ENCODE measurements around the gene CDC26. TPM values are rescaled to one million over a fixed set of nuclear protein-coding genes. Genes with fewer than 3 reads are reported as not detected.
"Not testable (repeated sequence)": the region's sequence is repeated elsewhere in the genome, so short reads cannot be mapped to it uniquely, and the experiment has no call there.

The CDC26 gene
- total and polyA plus RNA-seq, 2 experiments from 2014 or later, result 21.6 to 67.2 TPM

DNA sequence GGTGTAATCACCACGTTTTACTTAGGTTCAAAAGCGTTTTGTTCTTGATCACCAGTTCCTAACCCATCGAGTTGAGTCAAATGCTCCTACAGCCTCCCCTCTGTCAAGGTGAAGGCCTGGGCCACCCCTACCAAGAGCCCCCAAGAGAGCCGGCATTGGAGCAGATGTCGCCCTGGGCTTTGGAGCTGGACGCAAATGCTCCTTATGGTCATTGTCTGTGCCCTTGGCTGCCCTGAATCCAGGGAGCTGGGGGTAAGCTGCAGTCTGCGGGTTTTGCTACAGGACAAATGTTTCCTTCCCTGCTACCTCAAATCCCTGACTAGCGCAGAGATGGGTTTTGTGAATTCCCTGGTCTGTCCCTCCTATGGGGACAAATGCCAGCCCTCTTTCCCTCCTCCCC lies 22.9 kb upstream of the CDC26 start:
- Histone ChIP-seq H3K9ac (no peak overlapping the region), H3K4me1 (ENCODE audit: insufficient read depth) (peaks cover 8% of the 10 kb centered on the region), H3K36me3 (ENCODE audit: low read depth) (no peaks in the 10 kb centered on the region), H2AFZ (no peak overlapping the region), H3K9me3 (ENCODE audit: low read depth) (no peaks in the 10 kb centered on the region), H3K4me2 (ENCODE audit: unreplicated experiment) (no peak overlapping the region), H3K27ac (no peak overlapping the region), H4K20me1 (ENCODE audit: insufficient read depth) (no peaks in the 10 kb centered on the region), H3K27me3 (replicated peaks; ENCODE audit: insufficient read depth) (no peaks in the 10 kb centered on the region), H3K79me2 (ENCODE audit: insufficient read depth) (no peaks in the 10 kb centered on the region), H3K9me2 (ENCODE audit: insufficient read depth) (no peaks in the 10 kb centered on the region), H3F3A (ENCODE audit: insufficient read depth) (peaks cover 7% of the 10 kb centered on the region), H3K4me3 (no peak overlapping the region)
- 79 to 81% methylated on average over 8 of the region's 8 CpGs for WGBS, 2 experiments (ENCODE audit: low coverage in 1 of 2, low lambda C conversion rate in 2 of 2, missing lambda C conversion rate in 2 of 2)
- TF ChIP-seq EZH2 (IDR thresholded peaks at IDR 0.05; ENCODE audit: insufficient read depth, poor library complexity, severe bottlenecking), result no peak
- no peak for TF ChIP-seq EZH2phosphoT487 (IDR thresholded peaks at IDR 0.05; ENCODE audit: insufficient read depth, low read depth)
- no peak for DNase-seq
- in situ Hi-C loops (cut with MboI), result no loop called here

DNA sequence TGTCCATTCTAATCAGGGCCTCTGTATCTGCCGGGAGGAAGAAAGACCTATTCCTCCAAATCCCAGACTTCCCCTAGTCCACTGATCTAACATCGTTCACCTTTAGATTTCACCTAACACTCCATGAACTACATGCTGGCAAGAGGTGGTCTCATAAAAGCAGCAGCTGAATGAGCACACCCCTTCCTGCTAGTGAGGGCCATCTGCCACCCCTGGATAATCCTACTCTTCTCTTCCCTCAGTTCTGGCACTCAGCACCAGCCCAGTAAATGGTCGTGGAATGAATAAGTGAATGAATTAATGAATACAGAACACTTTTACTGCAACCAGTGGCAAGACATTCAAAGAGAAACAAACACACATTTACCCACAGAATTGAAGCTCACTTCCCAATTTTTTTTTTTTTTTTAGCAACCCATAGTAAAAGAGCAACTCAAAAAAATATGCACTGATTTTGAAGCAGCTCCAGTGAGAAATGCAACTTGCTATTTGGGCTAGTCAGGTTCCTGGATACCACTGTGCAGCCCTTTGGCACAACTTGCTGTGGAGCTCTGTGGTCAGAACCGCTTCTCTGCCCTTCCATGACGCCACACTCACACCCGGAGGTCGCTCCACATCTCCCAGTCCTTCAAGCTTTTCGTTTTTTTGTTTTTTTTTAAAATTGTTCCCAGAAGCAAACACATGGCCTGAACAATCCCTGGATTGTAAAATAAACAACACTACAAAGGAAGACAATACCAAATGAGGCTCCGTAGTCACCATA lies 21.6 kb upstream of the CDC26 start:
- Histone ChIP-seq H3K79me2 (ENCODE audit: insufficient read depth) (no peaks in the 10 kb centered on the region), H4K20me1 (ENCODE audit: insufficient read depth) (no peaks in the 10 kb centered on the region), H3K4me3 (no peak overlapping the region), H3K4me1 (ENCODE audit: insufficient read depth) (peaks cover 17% of the 10 kb centered on the region), H3K9me3 (ENCODE audit: low read depth) (no peaks in the 10 kb centered on the region), H3K36me3 (ENCODE audit: low read depth) (peaks cover 9% of the 10 kb centered on the region), H3K27ac (no peak overlapping the region), H3F3A (ENCODE audit: insufficient read depth) (peaks cover 21% of the 10 kb centered on the region), H3K9me2 (ENCODE audit: insufficient read depth) (no peaks in the 10 kb centered on the region), H2AFZ (no peak overlapping the region), H3K27me3 (replicated peaks; ENCODE audit: insufficient read depth) (no peaks in the 10 kb centered on the region), H3K9ac (no peak overlapping the region), H3K4me2 (ENCODE audit: unreplicated experiment) (no peak overlapping the region)
- 51 to 55% methylated on average over 9 of the region's 9 CpGs for WGBS, 2 experiments (ENCODE audit: low coverage in 1 of 2, low lambda C conversion rate in 2 of 2, missing lambda C conversion rate in 2 of 2)
- DNase-seq, result no peak
- in situ Hi-C loops (cut with MboI), result no loop called here
- TF ChIP-seq EZH2 (IDR thresholded peaks at IDR 0.05; ENCODE audit: insufficient read depth, poor library complexity, severe bottlenecking) (no peak), EZH2phosphoT487 (IDR thresholded peaks at IDR 0.05; ENCODE audit: insufficient read depth, low read depth) (no peak)

DNA sequence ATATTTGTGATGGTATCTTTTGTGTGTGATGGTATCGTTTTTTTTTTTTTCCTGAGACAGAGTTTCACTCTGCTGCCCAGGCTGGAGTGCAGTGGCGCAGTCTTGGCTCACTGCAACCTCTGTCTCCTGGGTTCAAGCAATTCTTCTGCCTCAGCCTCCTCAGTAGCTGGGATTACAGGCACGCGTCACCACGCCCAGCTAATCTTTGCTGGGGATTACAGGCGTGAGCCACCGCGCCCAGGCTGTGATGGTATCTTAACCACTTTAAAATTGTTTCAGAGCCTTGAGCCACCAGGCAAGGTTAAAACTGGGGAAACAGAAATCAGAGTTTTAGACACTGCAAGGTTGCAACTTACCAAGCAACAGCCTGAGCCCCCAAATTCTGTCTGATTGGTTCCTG lies 20.9 kb upstream of the CDC26 start:
- H3K9me3 ChIP-seq (ENCODE audit: low read depth); H3K4me2 ChIP-seq (ENCODE audit: unreplicated experiment); H3K9me2 ChIP-seq (ENCODE audit: insufficient read depth); H3K4me3 ChIP-seq; H3K27ac ChIP-seq; H2AFZ ChIP-seq; H3K9ac ChIP-seq; in situ Hi-C loops (cut with MboI); DNase-seq; H3K79me2 ChIP-seq (ENCODE audit: insufficient read depth); H3K27me3 ChIP-seq (replicated peaks; ENCODE audit: insufficient read depth); H4K20me1 ChIP-seq (ENCODE audit: insufficient read depth): not testable (repeated sequence)
- Histone ChIP-seq H3K36me3 (ENCODE audit: low read depth) (peaks cover 14% of the 10 kb centered on the region), H3F3A (ENCODE audit: insufficient read depth) (peaks cover 28% of the 10 kb centered on the region), H3K4me1 (ENCODE audit: insufficient read depth) (peaks cover 17% of the 10 kb centered on the region)
- WGBS, 2 experiments (ENCODE audit: low coverage in 1 of 2, low lambda C conversion rate in 2 of 2, missing lambda C conversion rate in 2 of 2), result 90% methylated on average over 8 of the region's 8 CpGs

DNA sequence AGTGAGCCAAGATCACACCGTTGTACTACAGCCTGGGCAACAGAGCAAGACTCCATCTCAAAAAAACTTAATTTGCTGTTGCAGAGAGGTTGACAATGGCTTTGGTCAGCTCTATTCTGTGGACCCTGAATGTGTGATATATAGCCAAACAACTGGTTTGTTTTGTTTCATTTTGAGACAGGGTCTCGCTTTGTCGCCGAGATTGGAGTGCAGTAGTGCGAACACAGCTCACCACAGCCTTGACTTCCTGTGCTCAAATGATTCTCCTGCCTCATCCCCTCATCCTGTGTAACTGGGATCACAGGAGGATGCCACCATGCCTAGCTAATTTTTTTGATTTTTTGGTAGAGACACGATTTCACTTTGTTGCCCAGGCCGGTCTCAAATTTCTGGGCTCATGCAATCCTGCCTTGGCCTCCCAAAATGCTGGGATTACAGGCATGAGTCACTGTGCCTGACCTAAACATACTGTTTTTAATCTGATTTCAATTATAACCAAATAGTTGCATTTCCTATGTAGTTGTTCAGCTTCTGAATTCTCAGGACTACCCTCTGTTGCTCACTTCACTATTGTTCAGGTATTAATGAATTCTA lies 18.0 kb upstream of the CDC26 start:
- Histone ChIP-seq H3K9ac (peak overlapping the region; percentile 44; the same call in 1 of the 2 replicates), H3K27me3 (replicated peaks; ENCODE audit: insufficient read depth) (no peaks in the 10 kb centered on the region), H3K4me3 (0 out of 2 replicates have a peak overlapping the region, but pooled peaks have one; percentile 0), H2AFZ (peak overlapping the region; percentile 28; the same call in 1 of the 2 replicates), H3K4me2 (ENCODE audit: unreplicated experiment) (peak overlapping the region; percentile 32), H3K27ac (peak overlapping the region; percentile 72), H3K9me2 (ENCODE audit: insufficient read depth) (no peaks in the 10 kb centered on the region), H3K4me1 (ENCODE audit: insufficient read depth) (peaks cover 17% of the 10 kb centered on the region), H3K36me3 (ENCODE audit: low read depth) (peaks cover 38% of the 10 kb centered on the region), H3K9me3 (ENCODE audit: low read depth) (no peaks in the 10 kb centered on the region), H4K20me1 (ENCODE audit: insufficient read depth) (no peaks in the 10 kb centered on the region), H3K79me2 (ENCODE audit: insufficient read depth) (no peaks in the 10 kb centered on the region; the same call in 1 of the 2 replicates), H3F3A (ENCODE audit: insufficient read depth) (peaks cover 36% of the 10 kb centered on the region)
- in situ Hi-C loops (cut with MboI), result no loop called here
- no peak for TF ChIP-seq EZH2phosphoT487 (IDR thresholded peaks at IDR 0.05; ENCODE audit: insufficient read depth, low read depth)
- no peak for TF ChIP-seq EZH2 (IDR thresholded peaks at IDR 0.05; ENCODE audit: insufficient read depth, poor library complexity, severe bottlenecking)
- peak; percentile 71 for DNase-seq
- 72 to 74% methylated on average over 7 of the region's 7 CpGs for WGBS, 2 experiments (ENCODE audit: low coverage in 1 of 2, low lambda C conversion rate in 2 of 2, missing lambda C conversion rate in 2 of 2)
